ENCODE results near the gene PUDP. TPM values are rescaled to one million over a fixed set of nuclear protein-coding genes. Genes with fewer than 3 reads are reported as not detected.
"Not testable (repeated sequence)": the region's sequence is repeated elsewhere in the genome, so short reads cannot be mapped to it uniquely, and the experiment has no call there.

The PUDP gene
- total and polyA plus RNA-seq, 12 donors = 4.3 to 29.3 (median 14.5) TPM

- no peaks in the 10 kb centered on the region for H3K27me3 ChIP-seq
- H3K4me3 ChIP-seq = no peak overlapping the region
- no peaks in the 10 kb centered on the region for H3K4me1 ChIP-seq (replicated peaks in 1 of 2)
- intact Hi-C loops (cut with DNase I) = no loop called here
- 80 to 88% (median 87%) methylated on average over 2 of the region's 2 CpGs; no CpG with 5 or more reads in 1 of the 4 donors for WGBS, 4 donors
- DNase-seq = no peak
- TF ChIP-seq CTCF (IDR thresholded peaks at IDR 0.05) (no peak), POLR2A (IDR thresholded peaks at IDR 0.05) (no peak)
- H3K36me3 ChIP-seq (replicated peaks in 1 of 2) = no peaks in the 10 kb centered on the region
- no peaks in the 10 kb centered on the region for H3K9me3 ChIP-seq (replicated peaks in 1 of 3)
- no peak overlapping the region for H3K27ac ChIP-seq
Measured at GRCh38 chrX:7106649-7107048, 41.3 kb downstream of the PUDP start.

GRCh38 chrX:7102119-7102518 lies 45.8 kb downstream of the PUDP start:
- no peak overlapping the region for H3K27ac ChIP-seq
- no peaks in the 10 kb centered on the region for H3K9me3 ChIP-seq (replicated peaks in 1 of 3)
- no peaks in the 10 kb centered on the region for H3K27me3 ChIP-seq
- H3K36me3 ChIP-seq (replicated peaks in 1 of 2) = no peaks in the 10 kb centered on the region
- intact Hi-C loops (cut with DNase I) = no loop called here
- no peaks in the 10 kb centered on the region for H3K4me1 ChIP-seq (replicated peaks in 1 of 2)
- H3K4me3 ChIP-seq = no peak overlapping the region
- WGBS, 4 donors = 81 to 93% (median 88%) methylated on average over 3 of the region's 3 CpGs
- DNase-seq = no peak
- no peak for TF ChIP-seq POLR2A (IDR thresholded peaks at IDR 0.05)

GRCh38 chrX:7100022-7100421 lies 47.9 kb downstream of the PUDP start:
- no peak for DNase-seq
- 83 to 90% (median 89%) methylated on average over 4 to 7 of the region's 7 CpGs for WGBS, 4 donors
- Histone ChIP-seq H3K4me3 (no peak overlapping the region), H3K9me3 (replicated peaks in 1 of 3) (no peaks in the 10 kb centered on the region), H3K27me3 (no peaks in the 10 kb centered on the region), H3K4me1 (replicated peaks in 1 of 2) (no peaks in the 10 kb centered on the region), H3K36me3 (replicated peaks in 1 of 2) (no peaks in the 10 kb centered on the region), H3K27ac (no peak overlapping the region)
- intact Hi-C loops (cut with DNase I) = no loop called here
- no peak for TF ChIP-seq POLR2A (IDR thresholded peaks at IDR 0.05)
- TF ChIP-seq CTCF (IDR thresholded peaks at IDR 0.05) = no peak

- WGBS, 4 donors = 94 to 100% (median 100%) methylated on average over 1 to 2 of the region's 2 CpGs
- H3K27ac ChIP-seq; intact Hi-C loops (cut with DNase I): not testable (repeated sequence)
Measured at GRCh38 chrX:7095657-7096056, 52.3 kb downstream of the PUDP start.

GRCh38 chrX:7093305-7093704 lies 54.6 kb downstream of the PUDP start:
- intact Hi-C loops (cut with DNase I) = no loop called here
- peaks cover 0 to 4% of the 10 kb centered on the region in 2 donors for H3K4me1 ChIP-seq (replicated peaks in 1 of 2)
- H3K9me3 ChIP-seq (replicated peaks in 1 of 3) = no peaks in the 10 kb centered on the region
- no peak overlapping the region for H3K4me3 ChIP-seq
- no peak overlapping the region for H3K27ac ChIP-seq
- no peak for TF ChIP-seq CTCF (IDR thresholded peaks at IDR 0.05)
- no peak for TF ChIP-seq POLR2A (IDR thresholded peaks at IDR 0.05)
- no peaks in the 10 kb centered on the region for H3K27me3 ChIP-seq
- WGBS, 4 donors = 95 to 100% (median 97%) methylated on average over 4 to 6 of the region's 6 CpGs
- DNase-seq = no peak
- no peaks in the 10 kb centered on the region for H3K36me3 ChIP-seq (replicated peaks in 1 of 2)

More at GRCh38 chrX:7095657-7096056, 52.3 kb downstream of the PUDP start:
- not testable (repeated sequence) for H3K4me3 ChIP-seq; H3K9me3 ChIP-seq (replicated peaks in 1 of 3); H3K36me3 ChIP-seq (replicated peaks in 1 of 2); H3K27me3 ChIP-seq; H3K4me1 ChIP-seq (replicated peaks in 1 of 2); DNase-seq

Measured in adrenal gland (tissue), 12 donors.